ENCODE measurements around the gene SLC23A1.
A peak's percentile ranks its signal among the peaks of the same experiment; 100 is the strongest.

Gene SLC23A1

GRCh38 chr5:139394654-139395566 is 11.8 kb upstream of the SLC23A1 start, which contains the start of gene PROB1:
Gene PROB1 (minus strand): TSS chr5:139395104. CDS start chr5:139395081, 23 bp downstream.
- Histone ChIP-seq H3K27ac (ENCODE audit: low read length) (no peak within 1 kb of the TSS), H3K9ac (ENCODE audit: low read length in 2 of 2) (no peak within 1 kb of the TSS), H3K4me1 (ENCODE audit: control insufficient read depth, insufficient read depth, low read length) (peaks cover 38% of the 10 kb centered on the region), H3K27me3 (ENCODE audit: control insufficient read depth in 1 of 2, insufficient read depth in 2 of 2, low read length in 2 of 2) (peaks cover 14 to 40% of the 10 kb centered on the region in 2 donors), H3K9me3 (ENCODE audit: control insufficient read depth in 2 of 2, low read length in 2 of 2) (no peaks in the 10 kb centered on the region), H3K4me3 (ENCODE audit: low read length in 2 of 2) (peak within 1 kb of the TSS; percentile 49 to 69), H3K36me3 (ENCODE audit: control insufficient read depth in 2 of 2, insufficient read depth in 2 of 2, low read length in 2 of 2) (no peaks in the 10 kb centered on the region)

DNA sequence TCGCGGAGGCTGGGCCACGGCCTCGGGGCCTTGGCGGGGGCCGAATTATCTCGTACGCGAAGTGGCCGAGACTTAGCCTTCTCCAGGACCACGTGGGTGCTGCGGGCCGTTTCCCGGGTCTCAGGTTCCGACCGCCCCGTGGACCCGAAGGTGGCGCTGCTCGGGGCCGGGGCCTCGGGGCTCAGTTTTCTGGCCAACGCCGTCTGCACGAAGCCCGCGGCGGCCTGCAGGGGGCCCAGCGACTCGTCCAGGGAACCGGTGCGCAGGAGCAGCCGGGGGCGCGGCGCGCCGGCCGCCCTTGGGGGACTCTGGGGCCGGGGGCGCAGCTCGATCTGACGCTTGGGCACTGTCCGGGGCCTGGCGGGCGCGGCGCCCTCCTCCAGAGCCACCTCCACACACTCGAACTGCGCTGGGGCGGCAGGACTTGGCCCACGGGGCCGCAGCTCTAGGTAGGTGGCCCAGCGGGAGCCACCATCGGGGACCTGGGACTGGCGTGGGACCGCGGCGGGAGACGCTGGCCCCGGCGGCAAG is 11.1 kb upstream of the SLC23A1 start:
- H3K4me1 ChIP-seq (ENCODE audit: control insufficient read depth, insufficient read depth, low read length): peaks cover 38% of the 10 kb centered on the region
- H3K4me3 ChIP-seq (ENCODE audit: low read length in 2 of 2): peak overlapping the region; percentile 49 to 69
- H3K27me3 ChIP-seq (ENCODE audit: control insufficient read depth in 1 of 2, insufficient read depth in 2 of 2, low read length in 2 of 2): peaks cover 14 to 40% of the 10 kb centered on the region in 2 donors
- no peak overlapping the region for H3K27ac ChIP-seq (ENCODE audit: low read length)
- no peaks in the 10 kb centered on the region for H3K9me3 ChIP-seq (ENCODE audit: control insufficient read depth in 2 of 2, low read length in 2 of 2)
- H3K9ac ChIP-seq (ENCODE audit: low read length in 2 of 2): no peak overlapping the region
- no peaks in the 10 kb centered on the region for H3K36me3 ChIP-seq (ENCODE audit: control insufficient read depth in 2 of 2, insufficient read depth in 2 of 2, low read length in 2 of 2)

- Histone ChIP-seq H3K9me3 (ENCODE audit: control insufficient read depth in 2 of 2, low read length in 2 of 2) (no peaks in the 10 kb centered on the region), H3K4me1 (ENCODE audit: control insufficient read depth, insufficient read depth, low read length) (peaks cover 38% of the 10 kb centered on the region), H3K27ac (ENCODE audit: low read length) (no peak overlapping the region), H3K27me3 (ENCODE audit: control insufficient read depth in 1 of 2, insufficient read depth in 2 of 2, low read length in 2 of 2) (peaks cover 14 to 40% of the 10 kb centered on the region in 2 donors), H3K9ac (ENCODE audit: low read length in 2 of 2) (no peak overlapping the region), H3K36me3 (ENCODE audit: control insufficient read depth in 2 of 2, insufficient read depth in 2 of 2, low read length in 2 of 2) (no peaks in the 10 kb centered on the region), H3K4me3 (ENCODE audit: low read length in 2 of 2) (peak overlapping the region; percentile 49 to 69)
Observed at GRCh38 chr5:139393497-139394122, 10.5 kb upstream of the SLC23A1 start.

GRCh38 chr5:139392678-139393496 is 9.8 kb upstream of the SLC23A1 start:
- Histone ChIP-seq H3K9me3 (ENCODE audit: control insufficient read depth in 2 of 2, low read length in 2 of 2) (no peaks in the 10 kb centered on the region), H3K4me3 (ENCODE audit: low read length in 2 of 2) (peak overlapping the region; percentile 49 to 69), H3K27me3 (ENCODE audit: control insufficient read depth in 1 of 2, insufficient read depth in 2 of 2, low read length in 2 of 2) (peaks cover 14 to 40% of the 10 kb centered on the region in 2 donors), H3K4me1 (ENCODE audit: control insufficient read depth, insufficient read depth, low read length) (peaks cover 38% of the 10 kb centered on the region), H3K9ac (ENCODE audit: low read length in 2 of 2) (no peak overlapping the region), H3K36me3 (ENCODE audit: control insufficient read depth in 2 of 2, insufficient read depth in 2 of 2, low read length in 2 of 2) (no peaks in the 10 kb centered on the region), H3K27ac (ENCODE audit: low read length) (no peak overlapping the region)

- no peak overlapping the region for H3K9ac ChIP-seq (ENCODE audit: low read length in 2 of 2)
- no peak overlapping the region for H3K27ac ChIP-seq (ENCODE audit: low read length)
- peak overlapping the region in 1 of 2 donors; percentile 69 for H3K4me3 ChIP-seq (ENCODE audit: low read length in 2 of 2)
- peaks cover 38% of the 10 kb centered on the region for H3K4me1 ChIP-seq (ENCODE audit: control insufficient read depth, insufficient read depth, low read length)
- no peaks in the 10 kb centered on the region for H3K9me3 ChIP-seq (ENCODE audit: control insufficient read depth in 2 of 2, low read length in 2 of 2)
- peaks cover 14 to 40% of the 10 kb centered on the region in 2 donors for H3K27me3 ChIP-seq (ENCODE audit: control insufficient read depth in 1 of 2, insufficient read depth in 2 of 2, low read length in 2 of 2)
- no peaks in the 10 kb centered on the region for H3K36me3 ChIP-seq (ENCODE audit: control insufficient read depth in 2 of 2, insufficient read depth in 2 of 2, low read length in 2 of 2)
Observed at GRCh38 chr5:139392324-139392677, 9.2 kb upstream of the SLC23A1 start.

GRCh38 chr5:139391570-139392323 is 8.7 kb upstream of the SLC23A1 start:
- Histone ChIP-seq H3K9me3 (ENCODE audit: control insufficient read depth in 2 of 2, low read length in 2 of 2) (no peaks in the 10 kb centered on the region), H3K27ac (ENCODE audit: low read length) (no peak overlapping the region), H3K27me3 (ENCODE audit: control insufficient read depth in 1 of 2, insufficient read depth in 2 of 2, low read length in 2 of 2) (peaks cover 14 to 40% of the 10 kb centered on the region in 2 donors), H3K4me1 (ENCODE audit: control insufficient read depth, insufficient read depth, low read length) (peaks cover 38% of the 10 kb centered on the region), H3K9ac (ENCODE audit: low read length in 2 of 2) (no peak overlapping the region), H3K4me3 (ENCODE audit: low read length in 2 of 2) (no peak overlapping the region), H3K36me3 (ENCODE audit: control insufficient read depth in 2 of 2, insufficient read depth in 2 of 2, low read length in 2 of 2) (no peaks in the 10 kb centered on the region)

DNA sequence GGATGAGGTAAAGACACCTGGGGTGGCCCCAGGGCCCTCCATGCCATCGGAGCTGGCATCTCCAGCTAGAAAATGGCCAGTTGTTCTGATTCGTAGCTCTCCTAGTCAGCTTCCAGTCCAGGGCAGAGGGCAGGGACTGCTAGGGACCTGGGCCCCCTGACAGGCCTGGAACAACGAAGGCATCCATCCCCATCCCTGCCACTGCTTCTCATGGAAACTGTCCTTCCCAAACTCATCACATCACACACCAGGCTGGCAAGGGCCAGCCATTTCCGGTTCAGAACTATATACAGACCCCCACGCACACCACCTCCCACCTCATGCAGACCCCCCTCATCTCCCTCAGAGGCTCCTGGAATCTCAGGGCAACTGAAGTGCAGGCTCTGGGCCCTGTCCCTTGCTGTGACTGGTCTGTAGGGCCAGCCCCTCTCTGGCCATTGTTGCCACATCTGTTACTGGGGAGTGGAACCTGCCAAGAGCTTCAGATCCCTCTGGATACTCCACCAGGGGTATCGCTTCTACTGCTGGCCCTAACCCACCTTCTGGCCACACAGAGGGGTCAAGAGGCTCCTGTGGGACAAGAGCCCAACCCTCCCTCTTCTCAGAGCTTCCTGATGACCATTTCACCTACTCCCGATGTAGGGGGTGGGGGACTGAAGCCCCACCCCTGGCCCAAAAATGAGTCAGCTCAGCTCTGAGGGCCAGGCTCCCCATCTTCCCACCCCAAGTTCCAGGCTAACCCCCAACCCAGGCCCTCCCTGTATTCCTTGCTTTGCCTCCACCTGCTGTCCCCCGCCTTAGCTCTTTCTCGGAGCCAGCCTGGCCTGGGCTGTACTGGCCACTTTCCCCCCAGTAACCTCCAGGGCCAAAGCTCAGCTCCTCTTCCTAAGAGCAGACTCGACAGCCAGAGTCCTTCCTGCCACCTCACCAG is 7.8 kb upstream of the SLC23A1 start:
- H3K9ac ChIP-seq (ENCODE audit: low read length in 2 of 2): no peak overlapping the region
- H3K4me3 ChIP-seq (ENCODE audit: low read length in 2 of 2): no peak overlapping the region
- peaks cover 37% of the 10 kb centered on the region for H3K4me1 ChIP-seq (ENCODE audit: control insufficient read depth, insufficient read depth, low read length)

DNA sequence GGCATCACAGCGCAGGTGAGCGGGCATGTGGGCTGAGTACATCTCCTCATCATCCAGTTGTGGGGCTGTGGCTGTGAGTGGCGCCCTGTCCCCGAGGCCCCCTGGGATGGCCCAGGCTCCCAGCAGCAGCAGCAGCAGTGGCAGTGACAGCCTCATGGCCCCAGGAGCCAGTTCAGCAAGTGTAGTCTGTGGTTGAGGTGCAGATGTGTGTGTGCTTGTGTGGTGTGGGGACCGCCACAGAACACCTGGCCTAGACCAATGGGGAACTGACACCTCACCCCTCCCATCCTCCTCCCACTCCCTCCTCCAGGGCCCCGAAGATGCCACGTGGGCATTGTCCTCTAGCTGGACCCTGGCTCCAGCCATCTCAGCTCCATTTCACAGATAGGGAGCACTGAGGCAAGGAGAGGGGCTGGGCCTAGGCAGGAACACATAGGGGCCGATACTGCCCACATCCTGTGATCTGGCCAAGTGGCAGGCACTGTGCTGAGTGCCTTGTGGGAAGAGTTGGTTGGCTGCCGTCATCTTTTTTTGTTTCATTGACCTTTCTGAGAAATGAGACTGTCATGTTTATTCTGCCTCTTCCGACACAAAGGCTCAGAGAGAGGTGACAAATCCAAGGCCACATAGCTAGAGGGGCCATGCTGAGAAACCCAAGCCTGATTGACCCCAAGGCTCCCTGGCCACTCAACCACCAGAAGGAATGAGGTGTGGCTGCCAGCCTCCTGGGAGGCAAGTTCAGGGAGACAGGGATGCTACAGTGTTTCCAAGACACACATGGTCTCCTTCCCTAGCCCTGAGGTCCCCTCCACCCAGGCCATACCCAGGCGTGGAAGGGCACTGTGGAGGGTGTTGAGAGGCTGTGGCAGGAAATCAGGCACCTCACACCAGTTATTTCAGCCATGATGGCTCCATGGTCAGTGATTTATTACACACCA is 6.9 kb upstream of the SLC23A1 start, which contains the start of gene MZB1:
Gene MZB1 (minus strand): TSS at position 213 of the 938 bp plus-strand sequence. CDS start 57 bp downstream, at position 156.
- H3K4me1 ChIP-seq (ENCODE audit: control insufficient read depth, insufficient read depth, low read length): peaks cover 28% of the 10 kb centered on the region
- no peak within 1 kb of the TSS for H3K27ac ChIP-seq (ENCODE audit: low read length)
- peaks cover 12 to 31% of the 10 kb centered on the region in 2 donors for H3K27me3 ChIP-seq (ENCODE audit: control insufficient read depth in 1 of 2, insufficient read depth in 2 of 2, low read length in 2 of 2)
- no peak within 1 kb of the TSS for H3K4me3 ChIP-seq (ENCODE audit: low read length in 2 of 2)
- no peak within 1 kb of the TSS for H3K9ac ChIP-seq (ENCODE audit: low read length in 2 of 2)
- no peaks in the 10 kb centered on the region for H3K36me3 ChIP-seq (ENCODE audit: control insufficient read depth in 2 of 2, insufficient read depth in 2 of 2, low read length in 2 of 2)
- H3K9me3 ChIP-seq (ENCODE audit: control insufficient read depth in 2 of 2, low read length in 2 of 2): no peaks in the 10 kb centered on the region

More for the DNA sequence above, 7.8 kb upstream of the SLC23A1 start:
- H3K27ac ChIP-seq (ENCODE audit: low read length): no peak overlapping the region
- no peaks in the 10 kb centered on the region for H3K36me3 ChIP-seq (ENCODE audit: control insufficient read depth in 2 of 2, insufficient read depth in 2 of 2, low read length in 2 of 2)
- no peaks in the 10 kb centered on the region for H3K9me3 ChIP-seq (ENCODE audit: control insufficient read depth in 2 of 2, low read length in 2 of 2)
- peaks cover 14 to 40% of the 10 kb centered on the region in 2 donors for H3K27me3 ChIP-seq (ENCODE audit: control insufficient read depth in 1 of 2, insufficient read depth in 2 of 2, low read length in 2 of 2)
